ENCODE results near the gene TYRP1.

TYRP1 gene

DNA sequence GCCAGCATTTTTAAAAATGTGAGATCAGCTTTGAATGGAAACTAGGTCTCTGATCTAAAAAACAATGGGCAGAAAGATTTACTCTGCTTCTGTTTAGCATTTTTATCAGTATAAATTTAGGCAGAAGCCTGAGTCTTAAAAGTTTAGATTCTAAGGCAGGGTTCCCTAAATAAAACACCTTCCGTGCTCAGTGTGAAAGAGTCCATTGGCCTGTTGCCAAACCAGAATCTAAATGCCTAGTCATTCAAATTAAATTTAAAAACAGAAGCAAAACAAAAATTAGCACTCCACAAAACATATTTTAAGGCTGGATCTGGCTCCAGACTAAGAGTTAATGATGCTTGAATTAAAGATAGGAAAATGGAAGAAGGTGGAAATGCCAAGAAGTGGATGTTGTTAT, 4.5 kb downstream of the TYRP1 start:
- DNase-seq: no peak

DNA sequence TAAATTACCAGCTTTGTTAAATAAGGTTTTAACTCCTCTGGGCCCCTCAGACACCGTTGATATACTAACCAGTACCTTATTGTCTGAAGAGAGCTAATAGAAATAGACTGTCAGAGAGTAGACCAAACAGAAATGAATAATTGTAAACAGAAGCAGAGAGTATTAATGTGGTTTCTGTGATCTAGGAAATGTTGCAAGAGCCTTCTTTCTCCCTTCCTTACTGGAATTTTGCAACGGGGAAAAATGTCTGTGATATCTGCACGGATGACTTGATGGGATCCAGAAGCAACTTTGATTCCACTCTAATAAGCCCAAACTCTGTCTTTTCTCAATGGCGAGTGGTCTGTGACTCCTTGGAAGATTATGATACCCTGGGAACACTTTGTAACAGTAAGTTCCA, 5.1 kb downstream of the TYRP1 start:
- no peak for DNase-seq

GRCh38 chr9:12698986-12699385, 5.8 kb downstream of the TYRP1 start:
- no peak for DNase-seq

GRCh38 chr9:12699529-12699928, 6.3 kb downstream of the TYRP1 start:
- DNase-seq: no peak

GRCh38 chr9:12701126-12701525, 7.9 kb downstream of the TYRP1 start:
- DNase-seq: no peak

DNA sequence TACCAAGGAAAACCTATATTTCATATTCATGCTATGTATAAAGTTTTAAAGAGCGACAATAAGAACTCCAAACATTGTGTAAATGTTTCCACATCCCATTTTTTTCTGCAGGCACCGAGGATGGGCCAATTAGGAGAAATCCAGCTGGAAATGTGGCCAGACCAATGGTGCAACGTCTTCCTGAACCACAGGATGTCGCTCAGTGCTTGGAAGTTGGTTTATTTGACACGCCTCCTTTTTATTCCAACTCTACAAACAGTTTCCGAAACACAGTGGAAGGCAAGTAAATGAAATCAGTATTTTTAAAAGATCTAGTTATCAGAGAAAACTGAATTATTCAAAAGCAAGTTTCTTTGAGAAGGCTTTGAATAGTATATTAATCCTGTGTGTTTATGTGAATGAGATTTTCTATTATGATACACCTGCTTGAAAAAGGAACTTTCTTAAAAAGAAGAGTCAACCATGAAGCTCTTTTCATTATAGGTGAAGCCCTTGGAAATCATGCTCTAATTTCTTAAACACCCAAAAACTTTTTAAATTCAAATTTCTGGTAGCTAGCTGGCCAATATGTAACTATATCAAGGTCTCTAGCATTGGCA, 9.1 kb downstream of the TYRP1 start:
- no peak for DNase-seq

DNA sequence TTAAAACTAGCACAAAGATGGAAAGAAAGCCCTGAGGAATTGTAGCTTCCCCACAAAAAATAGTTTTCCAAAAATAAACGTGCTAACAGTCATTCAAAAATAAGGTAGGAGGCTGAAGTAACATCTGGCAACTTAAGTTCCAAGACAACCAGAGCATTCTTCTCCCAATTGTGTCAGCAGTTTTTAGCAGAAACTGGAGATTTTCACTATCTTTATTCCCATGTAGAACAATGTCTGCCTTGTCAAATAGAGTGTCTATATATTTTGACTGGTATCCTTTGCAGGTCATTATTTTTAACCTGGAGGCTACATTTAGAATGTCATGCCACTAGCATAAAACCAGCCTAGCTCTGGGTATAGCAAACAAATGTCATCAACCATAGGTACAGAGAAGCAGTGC, 10.8 kb downstream of the TYRP1 start:
- DNase-seq: no peak

DNA sequence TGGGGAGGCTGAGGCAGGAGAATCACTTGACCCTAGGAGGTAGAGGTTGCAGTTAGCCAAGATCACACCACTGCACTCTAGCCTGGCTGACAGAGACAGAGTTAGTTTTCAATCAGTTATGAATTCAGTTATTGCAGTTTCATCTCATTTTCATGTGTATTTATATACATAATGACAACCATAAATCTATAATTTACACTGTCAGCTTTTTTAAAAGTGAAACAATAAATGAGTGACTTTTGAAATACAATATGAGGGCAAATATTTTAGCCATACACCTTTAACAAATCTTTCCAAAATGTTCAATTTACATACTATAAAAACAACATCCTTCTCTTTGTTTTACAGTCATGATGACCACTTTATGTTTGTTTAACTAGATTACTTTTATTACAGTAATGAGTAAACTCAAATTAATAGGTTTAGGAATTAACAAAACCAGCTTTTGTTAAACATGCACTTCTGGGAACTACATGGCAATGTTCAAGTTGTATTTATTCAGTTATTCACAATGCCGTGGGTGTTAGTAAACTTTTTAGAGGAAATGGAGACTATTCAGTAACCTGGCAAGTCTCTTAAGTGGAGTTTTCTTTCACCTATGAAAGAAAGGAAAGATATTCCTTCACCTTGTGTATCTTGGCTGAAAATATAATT, 12.7 kb downstream of the TYRP1 start:
- DNase-seq: no peak

DNA sequence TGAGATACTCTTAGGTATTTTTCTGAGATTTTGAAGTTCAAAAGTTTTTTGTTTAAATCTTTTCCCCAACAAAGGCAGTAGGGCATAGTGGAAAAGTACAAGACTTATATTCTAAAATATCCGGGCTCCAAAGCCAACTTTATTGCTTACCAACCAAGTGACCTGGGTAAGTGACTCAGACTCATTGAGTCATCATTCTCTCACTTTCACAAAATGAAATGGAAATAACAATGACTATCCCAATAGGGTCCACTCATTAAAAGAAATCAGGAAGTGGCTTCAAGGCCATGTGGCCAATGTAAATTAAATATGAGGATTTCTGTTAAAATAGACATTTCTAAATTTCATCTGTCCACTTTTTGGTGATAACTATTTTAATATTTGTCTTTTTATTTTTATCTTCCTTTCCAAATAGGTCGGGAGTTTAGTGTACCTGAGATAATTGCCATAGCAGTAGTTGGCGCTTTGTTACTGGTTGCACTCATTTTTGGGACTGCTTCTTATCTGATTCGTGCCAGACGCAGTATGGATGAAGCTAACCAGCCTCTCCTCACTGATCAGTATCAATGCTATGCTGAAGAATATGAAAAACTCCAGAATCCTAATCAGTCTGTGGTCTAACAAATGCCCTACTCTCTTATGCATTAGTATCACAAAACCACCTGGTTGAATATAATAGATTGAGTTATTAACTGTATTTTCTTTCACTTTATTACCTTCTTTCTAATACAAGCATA, 15.5 kb downstream of the TYRP1 start:
- no peak for DNase-seq

GRCh38 chr9:12712532-12712931, 19.3 kb downstream of the TYRP1 start:
- no peak for DNase-seq

GRCh38 chr9:12715268-12715667, 22.1 kb downstream of the TYRP1 start:
- no peak for DNase-seq

DNA sequence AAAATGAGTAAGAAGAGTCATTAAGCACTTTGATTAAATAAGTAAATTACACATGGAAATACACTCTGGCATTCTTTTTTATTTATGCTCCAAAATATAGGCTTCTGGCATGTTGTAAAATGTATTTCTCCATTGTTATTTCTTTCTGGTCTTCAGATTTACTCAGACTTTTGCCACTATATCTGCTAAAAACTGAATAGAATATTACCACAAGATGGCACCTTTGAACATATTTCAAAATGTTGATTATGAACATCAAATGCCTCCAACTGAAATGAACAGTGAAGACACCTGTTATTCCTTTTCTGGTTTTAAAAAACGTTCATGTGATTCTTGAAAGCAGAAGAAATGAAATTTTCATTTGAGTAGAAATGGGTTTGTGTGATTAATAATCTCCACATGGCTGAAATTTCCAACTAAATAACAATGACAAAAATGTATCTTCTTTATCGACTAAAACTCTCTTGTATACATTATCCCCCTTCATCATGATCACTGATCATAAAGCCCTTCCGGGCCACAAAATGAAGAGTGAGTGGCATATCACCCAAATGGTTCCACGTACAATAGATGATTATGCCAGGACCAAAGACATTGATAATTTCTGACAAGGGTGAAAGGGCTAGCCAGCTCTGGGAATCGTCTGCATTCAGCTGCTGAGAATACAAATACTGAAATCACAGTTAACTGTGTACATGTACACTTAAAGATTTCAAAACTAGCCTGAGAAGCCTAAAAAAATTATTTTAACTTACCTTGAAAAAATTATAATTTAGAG, 23.8 kb downstream of the TYRP1 start:
- DNase-seq: no peak

DNA sequence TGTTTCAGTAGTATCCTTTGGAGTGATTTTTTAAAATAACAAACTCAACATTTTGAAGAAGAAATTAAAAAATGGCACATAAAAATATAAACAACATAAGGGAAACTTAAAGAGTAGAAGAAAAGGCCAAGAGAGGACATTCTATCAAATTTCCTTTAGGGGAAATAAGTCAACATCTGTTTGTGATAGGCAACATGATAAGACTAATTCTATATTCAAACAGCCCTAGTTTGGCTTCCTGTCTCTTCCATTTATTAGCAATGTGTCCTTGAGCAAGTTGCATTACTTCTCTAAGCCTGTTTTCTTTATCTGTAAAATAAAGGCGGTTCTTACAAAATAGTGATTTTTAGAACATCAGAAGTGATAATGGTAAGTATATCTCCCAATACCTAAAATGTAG, 24.7 kb downstream of the TYRP1 start:
- DNase-seq: no peak

- no peak for DNase-seq
Observed at GRCh38 chr9:12718482-12719026, 25.4 kb downstream of the TYRP1 start.

- DNase-seq: no peak
Observed at GRCh38 chr9:12719431-12719830, 26.2 kb downstream of the TYRP1 start.

GRCh38 chr9:12720551-12720950, 27.4 kb downstream of the TYRP1 start:
- no peak for DNase-seq

DNA sequence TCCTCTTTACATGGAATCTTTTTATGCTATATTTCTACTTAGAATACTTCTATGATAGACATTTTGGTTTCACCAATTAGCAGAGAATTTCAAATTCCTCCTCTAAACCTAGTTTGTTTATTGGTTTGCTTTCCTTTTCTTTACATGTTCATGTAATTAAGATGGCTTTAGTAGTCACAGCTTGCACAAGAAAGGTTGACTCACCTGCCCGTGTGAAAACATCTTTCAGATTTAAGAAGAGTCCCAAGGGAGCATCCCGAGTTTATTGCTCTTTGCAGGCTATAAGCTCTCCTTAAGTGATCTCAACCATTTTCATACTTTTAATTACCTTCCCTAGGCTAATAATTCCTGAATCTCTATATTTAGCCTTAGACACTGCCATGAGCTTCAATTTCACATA, 28.9 kb downstream of the TYRP1 start:
- DNase-seq: no peak

DNA sequence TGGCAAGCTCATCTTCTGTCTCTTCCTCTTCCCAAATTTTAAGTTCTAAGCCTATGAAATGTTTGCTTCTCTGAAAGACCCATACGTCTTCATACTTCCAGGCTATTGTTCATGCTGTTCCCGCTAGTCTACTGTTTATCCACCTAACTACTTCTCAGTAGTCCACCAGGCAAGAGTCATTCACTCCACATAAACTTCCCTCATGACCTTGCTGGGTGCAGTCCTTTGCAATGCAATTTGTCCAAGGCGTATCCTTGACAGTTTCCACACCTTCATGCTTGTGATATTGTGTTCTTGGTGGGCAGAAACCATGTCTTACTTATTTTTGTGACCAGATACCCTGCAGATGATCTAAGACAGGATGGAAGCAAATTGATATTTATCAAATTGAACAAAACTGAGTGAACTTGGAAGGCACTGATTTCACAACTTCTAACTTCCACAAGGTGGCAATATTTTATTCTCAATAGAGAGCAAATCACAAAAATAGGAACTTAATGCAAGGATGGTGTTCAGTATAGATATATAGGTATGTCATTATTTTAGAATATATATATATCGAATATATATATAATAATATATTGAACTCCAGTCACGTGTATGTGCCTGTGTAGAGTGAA, 30.3 kb downstream of the TYRP1 start:
- no peak for DNase-seq

DNA sequence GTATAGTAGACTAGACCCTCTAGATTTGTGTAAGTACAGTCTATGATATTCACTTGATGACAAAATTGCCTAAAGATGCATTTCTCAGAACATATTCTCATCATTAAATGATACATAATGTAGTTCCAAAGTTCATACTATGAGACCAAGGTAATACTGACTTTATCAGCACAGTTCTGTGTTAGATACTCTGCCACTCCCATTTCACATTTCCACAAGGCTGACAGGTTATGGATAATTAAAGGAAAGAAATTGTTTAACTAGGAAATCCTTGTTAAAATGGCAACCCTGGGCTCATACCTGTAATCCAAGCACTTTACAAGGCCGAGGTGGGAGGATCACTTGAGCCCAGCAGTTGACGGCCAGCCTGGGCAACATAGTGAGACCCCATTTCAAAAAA, 33.6 kb downstream of the TYRP1 start:
- DNase-seq: no peak

DNA sequence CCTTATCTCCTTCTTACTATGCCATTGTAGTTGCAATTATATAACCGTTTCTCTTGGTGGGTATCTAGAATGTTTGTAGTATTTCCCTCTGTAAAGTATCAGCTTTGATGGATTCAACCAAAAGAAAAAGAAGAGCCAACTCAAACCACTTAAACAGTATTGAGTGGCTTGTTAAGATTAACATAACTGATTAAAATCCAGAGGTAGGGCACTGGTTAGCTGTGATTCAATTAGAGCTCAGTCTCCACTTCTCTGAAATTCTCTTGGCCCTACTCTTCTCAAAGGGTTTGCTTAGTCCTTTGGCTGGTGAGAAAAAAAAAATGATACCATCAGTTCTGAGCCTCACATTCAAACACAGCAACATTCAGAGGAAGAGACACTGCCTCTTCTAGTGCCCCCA, 37.0 kb downstream of the TYRP1 start:
- DNase-seq: no peak

GRCh38 chr9:12730927-12731326, 37.7 kb downstream of the TYRP1 start:
- no peak for DNase-seq

GRCh38 chr9:12732971-12733370, 39.8 kb downstream of the TYRP1 start:
- DNase-seq: no peak

DNA sequence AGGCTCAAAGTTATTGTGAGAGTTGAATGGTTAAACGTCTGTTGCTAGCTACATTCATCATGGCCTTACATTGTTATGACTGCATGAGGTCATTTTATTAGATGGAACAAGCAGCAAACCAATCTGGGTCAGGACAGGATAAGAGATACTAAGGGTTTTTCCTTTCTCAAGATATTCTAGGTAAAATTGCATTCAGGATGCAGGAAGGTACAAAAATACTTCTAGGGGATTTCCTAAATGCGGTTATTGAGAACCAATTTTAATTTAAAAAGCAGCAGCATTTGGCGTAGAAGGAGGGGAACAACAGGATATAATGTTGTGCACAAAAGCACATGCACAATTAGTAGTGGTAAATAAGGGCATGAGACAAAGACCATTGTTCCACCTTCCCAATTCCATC, 42.5 kb downstream of the TYRP1 start:
- DNase-seq: no peak

Data from activated CD4-positive, CD25-positive, alpha-beta regulatory T cell treated with anti-CD3 and anti-CD28 coated beads, Interleukin-2, amount 50 U/mL, for 72 hours (primary cell).